NCI-H69 (cell line): Measurements from ENCODE around the gene SLC39A11.

Experiments
- DNase-seq: peaks from one replicate; lab custom pipeline; 2025; lab: John Stamatoyannopoulos, UW

SLC39A11 gene

DNA sequence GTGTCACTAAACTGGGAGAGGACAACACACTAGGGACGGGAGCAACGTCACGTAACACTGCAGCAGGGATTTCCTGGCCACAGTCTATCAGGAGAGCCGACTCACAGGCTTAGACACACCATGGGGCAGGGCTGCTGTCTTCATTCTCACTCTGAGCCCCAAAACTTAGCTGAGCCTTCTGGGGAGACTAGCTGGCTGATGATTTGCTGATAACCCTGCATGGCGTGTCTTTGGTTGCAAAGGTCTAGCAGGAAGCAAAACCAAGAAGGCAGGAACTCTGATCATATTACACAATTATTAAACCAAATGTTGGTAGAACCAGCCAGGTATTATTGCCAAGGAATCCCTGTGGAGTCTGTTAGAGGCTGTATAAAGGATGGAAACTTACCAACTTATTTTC lies 345.0 kb downstream of the SLC39A11 start:
- peak; percentile 41 for DNase-seq

DNA sequence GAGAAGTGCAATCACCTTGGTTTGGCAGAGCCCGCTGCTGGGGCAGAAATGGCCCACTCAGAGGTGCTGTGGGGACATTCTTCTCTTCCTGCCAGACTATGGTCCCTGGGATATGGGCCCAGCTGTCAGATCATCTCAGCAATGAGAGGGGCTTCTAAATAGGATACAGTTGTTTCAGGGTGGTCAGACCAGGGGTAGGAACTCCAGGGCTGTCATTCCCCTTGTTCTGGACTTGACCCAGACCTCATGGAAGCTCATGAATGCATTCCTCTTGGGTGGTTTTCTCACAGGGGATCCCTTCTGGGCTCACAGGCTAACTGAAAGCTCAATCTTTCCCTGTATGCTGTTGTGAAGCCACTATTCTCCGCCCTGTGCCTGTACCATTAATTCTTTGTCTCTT lies 347.2 kb downstream of the SLC39A11 start:
- DNase-seq: no peak

DNA sequence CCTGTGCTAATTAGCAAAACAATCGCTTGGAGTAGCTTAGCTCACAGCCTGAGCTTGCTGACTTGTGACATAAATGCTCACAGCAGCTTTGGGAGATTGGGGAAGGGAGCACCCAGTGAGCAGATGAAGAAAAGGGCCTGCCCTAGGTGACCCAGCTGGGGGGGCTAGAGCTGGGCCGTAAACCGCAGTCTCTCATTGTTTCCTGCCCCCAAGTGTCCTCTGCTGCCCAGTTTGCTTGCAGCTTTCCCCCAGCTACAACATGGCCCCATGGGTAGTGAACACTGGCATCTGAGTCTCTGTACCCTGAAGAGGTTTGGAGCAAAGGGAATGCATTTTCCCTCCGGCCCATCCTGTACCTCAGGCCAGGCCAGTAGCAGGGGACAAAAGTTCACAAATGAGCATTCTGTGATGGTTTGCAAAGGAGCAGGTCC lies 349.4 kb downstream of the SLC39A11 start:
- DNase-seq: peak; percentile 39

DNA sequence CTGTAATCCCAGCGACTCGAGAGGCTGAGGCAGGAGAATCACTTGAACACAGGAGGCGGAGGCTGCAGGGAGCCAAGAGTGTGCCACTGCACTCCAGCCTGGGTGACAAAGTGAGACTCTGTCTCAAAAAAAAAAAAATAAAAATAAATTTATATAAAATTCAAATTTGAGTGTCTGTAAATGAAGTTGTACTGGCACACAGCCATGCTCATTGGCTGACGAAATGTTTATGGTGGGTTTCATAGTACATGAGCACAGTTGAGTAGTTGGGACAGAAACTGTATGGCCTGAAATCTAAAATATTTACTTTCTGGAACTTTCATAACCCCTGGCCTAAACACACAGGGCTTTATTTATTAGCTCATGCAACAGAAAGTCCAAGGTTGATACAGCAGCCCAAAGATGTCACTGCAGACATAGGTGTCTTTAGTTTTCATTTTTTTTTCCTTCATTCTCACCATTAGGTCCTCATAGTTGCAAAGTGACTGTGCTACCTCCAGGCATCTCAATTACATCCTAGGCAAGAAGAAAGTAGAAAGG lies 355.3 kb downstream of the SLC39A11 start:
- no peak for DNase-seq

DNA sequence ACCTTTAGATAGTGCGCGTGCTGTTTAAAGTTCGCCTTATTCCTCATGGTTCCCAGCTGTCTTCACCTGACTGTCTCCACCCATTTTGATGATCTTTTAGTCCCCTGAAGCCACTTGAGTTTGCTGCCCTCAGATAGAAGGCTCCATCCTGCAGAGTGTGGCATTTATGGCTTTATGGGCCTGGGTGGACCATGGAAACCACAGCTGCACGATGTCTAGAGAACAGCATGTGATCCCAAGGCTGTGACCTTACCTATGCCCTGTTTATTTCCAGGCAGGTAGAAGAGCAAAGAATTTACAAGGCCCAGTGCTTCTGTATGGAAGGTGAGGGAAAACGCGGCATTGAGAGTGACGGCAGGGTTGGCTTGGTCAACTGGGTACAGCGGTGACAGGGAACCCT lies 356.9 kb downstream of the SLC39A11 start:
- DNase-seq: no peak

DNA sequence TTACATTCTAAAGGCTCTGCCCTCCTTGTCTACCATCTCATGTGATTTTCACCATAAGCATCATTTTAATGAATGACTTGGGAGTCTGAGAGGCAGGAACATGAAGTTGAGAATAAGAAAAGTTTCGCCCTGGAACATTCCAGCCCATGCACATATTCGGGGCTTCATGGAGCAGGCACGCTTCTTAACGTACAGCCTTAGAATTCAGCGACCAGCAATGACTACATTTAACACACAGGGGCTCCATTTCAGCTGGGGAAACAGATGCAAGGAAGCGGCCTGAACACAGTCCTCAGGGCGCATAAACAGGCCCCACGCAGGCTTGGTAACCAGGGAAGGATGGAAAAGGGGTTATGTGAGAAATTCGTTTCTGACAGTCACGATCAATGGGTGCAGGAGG lies 357.4 kb downstream of the SLC39A11 start:
- DNase-seq: no peak

DNA sequence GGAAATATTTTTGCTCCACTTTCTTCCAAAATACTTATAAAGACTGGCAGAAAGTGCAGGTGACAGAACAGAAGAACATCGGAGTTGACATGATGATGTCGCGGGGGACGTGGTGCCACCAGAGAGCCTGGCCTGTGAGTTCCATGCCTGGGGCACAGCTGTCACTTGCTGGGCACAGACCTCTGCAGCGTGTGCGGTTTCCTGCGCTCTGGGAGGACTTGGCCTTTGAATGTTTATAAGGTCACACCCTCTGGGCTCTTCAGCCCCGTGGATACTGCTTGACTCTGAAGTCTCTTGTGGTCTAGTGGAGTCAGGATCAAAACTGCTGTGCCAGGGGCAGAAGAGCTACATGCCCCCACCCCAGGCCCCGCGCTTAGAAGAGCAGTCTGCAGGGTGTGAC lies 357.9 kb downstream of the SLC39A11 start:
- no peak for DNase-seq

DNA sequence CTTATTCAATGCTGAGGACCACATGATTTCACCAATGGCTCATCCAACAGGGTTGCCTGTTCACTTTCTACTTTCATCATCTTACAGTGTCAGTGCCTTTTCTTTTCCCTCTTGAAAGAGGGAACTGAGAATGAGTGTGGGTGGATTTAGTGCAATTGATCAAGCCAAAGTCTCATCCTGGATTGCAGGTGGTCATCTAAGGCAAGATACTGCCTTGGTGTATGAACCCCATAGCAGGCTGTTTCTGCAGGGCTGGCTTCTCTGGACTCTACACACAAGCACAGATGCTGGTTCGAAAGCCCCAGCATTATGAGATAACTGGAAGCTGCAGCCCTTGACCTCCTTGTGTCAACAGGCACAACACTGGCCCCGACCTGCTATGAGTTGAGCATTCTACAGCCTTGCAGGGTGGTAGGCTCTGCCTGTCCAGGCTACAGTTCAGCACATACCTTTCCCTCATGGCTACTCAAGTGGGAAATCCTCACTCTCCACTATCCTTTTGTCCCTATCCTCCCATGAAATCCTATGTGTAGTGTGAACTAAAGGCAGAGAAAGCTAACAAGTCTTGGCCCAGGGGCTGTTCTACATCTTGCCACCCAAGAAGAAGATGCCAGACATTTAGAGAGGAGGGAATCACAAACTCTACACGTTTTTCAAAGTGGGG lies 358.7 kb downstream of the SLC39A11 start:
- no peak for DNase-seq

DNA sequence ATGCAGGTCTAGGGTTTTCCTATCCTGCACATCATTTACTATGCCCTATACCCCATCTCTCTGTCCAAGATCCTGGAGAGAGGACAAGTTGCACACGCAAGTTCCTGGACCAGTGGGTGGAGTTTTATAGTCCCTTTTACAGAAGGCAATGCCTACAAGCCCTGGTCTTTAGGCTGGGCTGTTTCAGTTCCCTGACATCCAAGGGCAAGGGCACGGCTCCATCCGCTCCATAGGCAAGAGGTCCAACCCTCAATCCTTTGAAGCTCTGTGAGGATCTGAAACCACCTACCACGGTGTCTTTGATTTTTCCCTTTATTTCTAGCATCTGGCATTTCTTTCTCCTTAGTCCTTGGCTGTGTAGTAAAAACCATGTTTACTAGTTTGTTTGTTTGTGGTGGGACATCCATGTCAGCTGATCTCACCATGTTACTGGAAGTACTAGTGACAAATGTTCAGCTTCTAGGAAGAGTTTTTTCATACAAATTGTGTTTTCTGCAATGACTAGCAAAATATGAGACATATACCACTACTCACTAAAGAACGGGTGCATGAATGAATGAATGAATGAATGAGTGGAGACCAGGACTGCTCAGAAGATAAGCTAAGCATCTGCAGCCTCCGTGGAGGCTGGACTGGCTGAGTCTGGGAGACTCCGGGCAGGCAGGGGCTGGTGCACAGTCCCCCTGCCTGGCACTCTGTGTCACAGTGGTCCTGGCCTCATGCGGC lies 359.4 kb downstream of the SLC39A11 start:
- DNase-seq: no peak

DNA sequence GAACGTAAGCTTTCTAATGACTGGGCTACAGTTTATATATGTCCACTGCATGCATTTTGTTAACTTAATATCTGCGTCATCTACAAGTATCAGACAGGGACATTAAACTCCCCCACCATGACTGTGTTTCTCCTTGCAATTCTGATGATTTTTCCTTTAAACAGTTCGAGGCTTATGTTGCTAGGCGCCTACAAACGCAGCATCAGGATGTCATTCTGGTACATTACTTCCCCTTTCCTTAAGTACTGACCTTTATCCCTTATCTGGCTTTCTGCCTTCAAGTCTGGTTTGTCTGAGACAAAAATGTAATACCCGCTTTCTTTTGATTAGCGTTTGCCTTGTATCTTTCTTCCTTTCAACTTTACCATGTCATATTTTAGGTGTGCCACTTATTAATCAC lies 362.4 kb downstream of the SLC39A11 start:
- DNase-seq: no peak

DNA sequence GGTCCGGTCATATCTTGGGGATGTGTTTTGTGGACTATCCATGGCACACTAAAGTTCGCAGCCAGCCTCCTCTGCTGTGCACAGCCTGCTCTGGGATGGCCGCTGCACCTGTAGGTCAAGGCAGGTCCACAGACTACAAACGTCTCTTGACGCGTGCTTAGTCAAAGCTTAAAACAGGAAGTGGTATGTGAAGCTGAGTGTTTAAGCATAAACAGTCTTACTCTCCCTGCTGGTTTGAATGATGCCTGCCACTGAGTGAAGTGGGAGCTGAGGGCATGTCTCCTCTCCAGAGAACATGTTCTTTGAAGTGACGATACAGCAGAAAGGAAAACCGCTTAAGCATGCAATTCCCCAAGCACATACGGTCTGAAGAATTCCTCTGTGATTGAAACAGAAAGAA lies 365.6 kb downstream of the SLC39A11 start:
- peak; percentile 41 for DNase-seq

DNA sequence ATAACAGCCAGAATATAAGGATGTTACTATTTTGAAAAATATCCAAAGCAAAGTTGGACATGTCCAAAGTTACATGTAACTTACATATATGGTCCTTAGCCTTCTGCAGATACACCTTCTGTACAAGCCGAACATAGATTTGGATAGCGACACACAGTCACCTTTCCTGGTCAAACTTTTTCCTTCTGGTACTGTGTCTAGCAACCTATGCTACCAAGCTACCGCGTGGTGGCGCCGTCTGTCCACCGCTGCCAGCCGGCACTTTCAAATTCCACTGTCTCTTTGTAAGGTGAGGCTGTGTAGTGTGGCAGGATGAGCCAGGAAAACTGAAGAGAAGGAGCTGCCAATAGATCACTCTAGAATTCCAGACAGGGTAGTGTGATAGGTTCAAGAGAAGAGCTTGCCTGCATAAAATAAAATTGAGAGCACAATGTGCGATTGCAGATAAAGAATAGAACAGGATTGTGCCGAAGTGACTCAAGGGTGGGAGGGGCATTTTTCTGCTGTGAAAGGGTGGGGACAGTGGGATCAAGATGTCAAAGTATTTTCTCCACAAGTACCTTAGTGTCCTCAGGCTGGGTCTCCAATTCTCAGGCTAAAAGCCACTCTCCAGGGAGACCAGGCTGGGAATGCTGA lies 366.9 kb downstream of the SLC39A11 start:
- DNase-seq: peak; percentile 88

DNA sequence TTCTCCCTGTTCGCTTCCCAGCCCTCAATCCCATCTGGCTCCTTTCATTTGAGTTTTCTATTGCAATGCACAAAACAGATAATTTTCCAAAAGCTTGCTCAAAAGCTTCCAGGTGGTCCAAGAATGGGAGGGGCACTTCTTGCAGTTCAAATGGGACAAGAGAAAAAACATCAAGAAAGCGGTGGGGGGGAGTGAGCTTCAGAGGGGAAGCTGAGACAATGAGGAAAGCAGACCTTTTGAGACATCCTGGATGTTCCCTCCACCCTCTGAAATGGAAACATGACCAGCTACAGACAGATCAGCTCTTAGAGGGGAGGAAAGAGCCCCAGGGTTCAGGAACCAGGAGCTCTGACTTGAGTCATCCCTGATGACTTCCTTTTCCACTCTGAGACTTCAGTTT lies 368.2 kb downstream of the SLC39A11 start:
- peak; percentile 15 for DNase-seq

DNA sequence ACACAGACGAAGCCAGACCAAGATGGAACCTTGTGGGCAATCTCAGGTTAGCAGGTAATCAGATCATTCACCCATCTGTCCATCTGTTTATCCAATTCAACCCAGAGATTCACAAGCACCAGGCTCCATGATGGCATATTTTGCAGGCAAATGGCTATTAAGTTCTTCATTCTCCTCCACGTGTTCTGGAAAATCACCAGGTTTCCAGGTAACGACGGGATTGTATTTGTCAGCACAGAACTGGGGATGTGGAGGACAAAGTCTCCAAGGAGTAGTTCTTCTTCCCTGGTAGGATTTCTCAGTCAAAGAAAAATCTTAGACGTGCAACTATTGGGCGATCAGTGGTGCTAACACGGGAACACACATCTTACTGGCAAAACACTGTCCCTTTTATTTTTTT lies 368.8 kb downstream of the SLC39A11 start:
- peak; percentile 55 for DNase-seq

DNA sequence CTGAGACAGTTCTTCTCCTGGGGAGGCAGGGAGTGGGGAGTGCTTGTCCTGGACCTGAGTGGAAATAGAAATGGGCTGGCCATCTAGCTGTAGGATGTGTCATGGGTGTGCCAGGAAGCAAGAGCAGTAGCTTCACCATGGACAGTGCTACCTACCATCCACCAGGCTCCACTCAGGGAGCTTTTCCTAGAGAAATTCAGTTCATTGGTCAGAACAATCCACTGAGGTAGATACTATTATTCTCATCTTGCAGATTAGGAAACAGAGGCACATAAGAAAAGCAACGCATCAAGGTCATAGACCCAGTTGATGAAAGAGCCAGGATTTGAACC lies 372.0 kb downstream of the SLC39A11 start:
- DNase-seq: no peak

DNA sequence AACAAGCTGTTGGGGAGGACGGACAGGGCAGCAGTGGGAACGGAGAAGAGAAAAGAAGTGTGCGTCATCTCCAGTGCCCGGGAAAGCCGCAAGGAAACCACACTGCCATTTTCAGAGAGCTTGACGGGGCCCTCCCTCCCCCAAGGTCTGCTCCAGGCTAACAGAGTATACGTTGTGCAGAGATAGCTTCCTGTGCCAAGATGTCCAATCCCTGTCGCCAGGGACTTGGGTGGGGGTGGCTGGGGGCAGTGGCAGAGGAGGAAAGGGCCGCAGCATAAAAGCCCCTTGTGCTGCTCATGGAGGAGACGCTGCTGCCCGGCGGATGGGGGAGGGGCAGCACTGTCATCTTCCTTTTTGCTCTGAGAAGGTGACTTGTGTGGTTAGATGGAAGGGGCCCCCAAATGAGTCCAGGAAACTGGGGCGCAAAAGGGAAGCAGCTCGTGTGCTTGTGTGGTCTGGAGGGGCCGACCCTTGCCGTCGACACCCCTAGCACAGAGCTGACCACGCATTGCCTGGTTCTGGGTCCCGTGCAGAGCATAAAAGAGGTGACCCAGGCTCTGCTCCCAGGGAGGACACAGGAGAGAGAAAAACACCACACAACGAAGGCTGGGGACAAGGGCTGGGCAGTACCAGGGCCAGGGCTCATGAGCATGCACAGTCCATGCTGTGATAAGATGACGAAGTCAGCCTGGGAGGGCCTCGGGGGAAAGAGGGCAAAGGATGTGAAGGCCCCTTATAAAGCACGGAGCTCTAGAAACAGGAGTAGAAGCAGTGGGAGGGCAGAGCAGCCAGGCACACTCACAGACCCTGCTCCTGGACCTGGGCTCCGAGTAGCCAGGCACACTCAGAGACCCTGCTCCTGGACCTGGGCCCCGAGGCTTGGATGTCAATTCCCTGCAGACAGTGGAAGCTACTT lies 372.7 kb downstream of the SLC39A11 start:
- no peak for DNase-seq

DNA sequence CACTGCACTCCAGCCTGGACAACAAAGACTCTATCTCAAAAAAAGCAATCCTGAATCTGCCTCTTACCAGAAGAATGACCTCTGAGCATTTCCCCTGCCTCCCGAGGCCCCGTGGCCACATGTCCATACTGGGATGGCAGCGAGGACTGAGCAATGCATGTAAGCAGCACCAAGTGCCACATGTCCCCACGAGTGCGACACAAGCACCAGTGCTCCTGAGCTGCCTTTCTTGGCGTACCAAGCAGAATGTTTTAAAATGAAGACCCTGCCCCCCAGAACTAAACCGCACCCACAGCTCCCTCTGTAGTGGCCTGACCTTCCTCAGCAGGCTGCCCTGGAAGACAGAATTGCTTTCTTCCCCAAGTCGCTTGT lies 373.3 kb downstream of the SLC39A11 start:
- DNase-seq: no peak

DNA sequence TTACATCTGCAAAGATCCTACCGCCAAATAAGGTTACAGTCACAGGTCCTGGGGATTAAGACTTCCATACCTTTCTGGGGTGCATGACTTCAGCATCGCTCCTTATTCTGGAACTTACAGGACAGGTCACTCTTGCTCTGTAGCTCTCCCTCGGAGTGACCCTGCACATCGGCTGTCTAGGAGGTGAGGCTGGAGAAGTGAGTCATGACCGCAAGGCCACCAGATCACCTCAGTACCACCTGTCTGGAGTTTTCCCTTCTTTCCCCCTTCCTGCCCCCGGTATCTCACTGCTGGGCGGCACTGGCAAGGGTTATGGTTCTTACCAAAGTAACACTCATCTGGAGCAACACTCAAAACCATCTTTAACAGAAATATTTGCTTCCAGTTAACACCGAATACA lies 374.8 kb downstream of the SLC39A11 start:
- DNase-seq: no peak

DNA sequence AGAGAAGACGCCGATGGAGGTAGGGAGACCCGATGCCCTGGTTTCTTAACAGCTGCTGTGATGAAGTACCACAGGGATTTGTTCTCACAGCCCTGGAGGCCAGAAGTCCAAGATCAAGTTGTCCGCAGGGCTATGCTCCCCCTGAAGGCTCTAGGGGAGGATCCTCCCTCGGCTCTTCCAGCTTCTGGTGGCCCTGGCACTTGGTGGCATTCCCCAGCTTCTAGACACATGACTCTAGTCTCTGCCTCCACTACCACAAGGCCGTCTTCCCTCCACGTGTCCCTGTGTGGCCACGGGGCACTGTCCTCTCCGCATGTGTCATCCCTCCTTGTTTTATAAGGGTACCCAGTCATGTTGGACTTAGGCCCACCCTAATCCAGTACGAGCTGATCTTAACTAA lies 375.2 kb downstream of the SLC39A11 start:
- DNase-seq: no peak

DNA sequence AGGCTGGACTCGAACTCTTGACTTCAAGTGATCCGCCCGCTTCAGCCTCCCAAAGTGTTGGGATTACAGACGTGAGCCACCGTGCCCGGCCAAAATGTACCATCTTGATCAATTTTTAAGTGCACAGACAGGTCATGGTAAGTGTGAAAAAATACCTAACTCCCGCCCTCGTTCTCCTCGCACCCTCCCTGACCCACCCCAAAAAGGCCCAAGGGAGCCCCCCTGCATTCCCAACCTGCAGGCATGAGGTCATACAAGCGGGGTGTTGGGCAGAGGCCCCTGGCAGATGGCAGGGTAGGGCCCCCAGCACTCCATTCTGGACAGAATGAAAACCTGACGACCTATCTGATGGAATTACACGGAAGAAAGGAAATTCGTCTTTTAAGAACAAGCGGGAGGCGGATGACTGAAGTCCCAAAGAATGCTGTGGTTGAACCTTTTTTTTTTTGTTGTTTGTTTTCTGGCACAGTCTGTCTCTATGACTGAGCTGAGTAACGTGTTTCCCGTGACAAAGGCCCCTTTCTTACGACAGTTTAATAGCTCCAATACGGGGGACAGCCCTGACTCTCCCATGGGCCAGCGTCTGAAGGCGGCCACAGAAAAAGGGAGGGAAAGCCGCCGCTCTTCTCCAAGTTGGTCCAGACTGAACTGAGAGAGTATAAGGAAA lies 376.4 kb downstream of the SLC39A11 start:
- DNase-seq: no peak

DNA sequence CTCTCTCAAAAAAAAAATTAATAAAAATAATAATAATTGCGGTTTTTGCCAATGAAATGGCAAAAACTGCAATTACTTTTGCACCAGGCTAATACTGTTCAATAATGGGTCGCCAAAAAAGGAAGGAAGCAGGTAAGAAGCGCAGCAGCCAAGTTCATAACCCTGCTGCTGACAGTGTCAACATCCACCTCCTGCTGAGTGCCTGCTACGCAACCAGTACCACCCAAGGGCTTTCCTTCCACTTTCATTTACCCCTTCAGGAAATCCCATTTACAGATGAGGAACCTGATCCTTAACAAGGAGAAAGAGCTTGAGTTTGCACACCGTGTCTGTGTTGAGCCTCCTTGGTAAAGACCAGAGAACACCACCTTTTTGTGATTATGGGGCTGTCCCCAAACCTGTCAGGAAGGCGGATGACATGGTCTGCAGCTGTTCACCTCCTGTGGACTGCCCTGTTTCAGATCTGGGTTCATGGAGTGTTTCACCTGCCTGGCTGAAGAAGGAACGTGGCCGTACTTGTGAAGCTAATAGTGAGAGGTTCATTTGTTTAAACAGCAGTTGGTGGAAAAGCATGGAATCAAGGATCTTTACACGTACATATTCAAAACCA lies 378.0 kb downstream of the SLC39A11 start:
- DNase-seq: peak; percentile 86
